Measurements from ENCODE around the gene KRT79.

KRT79 gene

GRCh38 chr12:52813203-52813819, 20.8 kb downstream of the KRT79 start:
- TF ChIP-seq CTCF (IDR thresholded peaks at IDR 0.05) = no peak

- TF ChIP-seq CTCF (IDR thresholded peaks at IDR 0.05) = no peak
Observed at GRCh38 chr12:52812749-52813148, 21.4 kb downstream of the KRT79 start.

- no peak for TF ChIP-seq CTCF (IDR thresholded peaks at IDR 0.05)
Observed at GRCh38 chr12:52812073-52812400, 22.1 kb downstream of the KRT79 start.

GRCh38 chr12:52811191-52812072, 22.7 kb downstream of the KRT79 start:
- TF ChIP-seq CTCF (IDR thresholded peaks at IDR 0.05) = no peak

- no peak for TF ChIP-seq CTCF (IDR thresholded peaks at IDR 0.05)
Observed at GRCh38 chr12:52810554-52810953, 23.6 kb downstream of the KRT79 start.

- no peak for TF ChIP-seq CTCF (IDR thresholded peaks at IDR 0.05)
Observed at GRCh38 chr12:52809166-52809565, 24.9 kb downstream of the KRT79 start.

GRCh38 chr12:52808573-52809160, 25.4 kb downstream of the KRT79 start:
- no peak for TF ChIP-seq CTCF (IDR thresholded peaks at IDR 0.05)
